HepG2 (cell line): ENCODE results near the gene HSPB2. TPM values are rescaled to one million over a fixed set of nuclear protein-coding genes. Genes with fewer than 3 reads are reported as not detected.

ENCODE experiments used
- ATAC-seq: fragments of 200-7000 bp; cut with Tn5 transposase; 3 replicates; pipeline ENCODE4 v1.9.1; 2020; ENCODE audit warnings: mild to moderate bottlenecking, moderate library complexity
- BruUV-seq: library from RNA; stranded (reverse); fragments of 400-500 nt; replicated peaks from 2 replicates; lab custom pipeline; 2021; lab: Mats Ljungman, UMichigan
- CTCF ChIA-PET: fragments of 300-600 bp; formaldehyde crosslinking; extraction: SDS; loops from one replicate; lab custom pipeline; 2021; ENCODE audit warnings: low total read pairs, inconsistent platforms, low intra/inter-chr PET ratio; lab: Yijun Ruan, JAX
- POLR2A ChIA-PET: fragments of 350-600 bp; sonication (Branson Sonifier 250); formaldehyde crosslinking; loops from one replicate; lab custom pipeline; 2020; ENCODE audit warnings: antibody characterized with exemption, inconsistent platforms; lab: Yijun Ruan, JAX
- DNase-seq: peaks from one replicate; pipeline ENCODE4 v3.0.0-alpha.2; 2015; ENCODE audit warnings: low spot score
- FAIRE-seq: peaks from 3 replicates; lab custom pipeline; 2011; peaks lifted over from hg19 to GRCh38; lab: Jason Lieb, UNC
- H2AFZ ChIP-seq: one replicate; pipeline ENCODE4 v1.6.1; 2011; ENCODE audit warnings: low read length, inconsistent platforms
- H3K27ac ChIP-seq: fragments of 300-600 bp; 3 replicates; pipeline ENCODE4 v1.8.0; 2011; ENCODE audit warnings: mixed run types, mild to moderate bottlenecking, mixed read lengths, low read length, inconsistent platforms; ENCODE audit not compliant: insufficient read depth; ENCODE audit errors: extremely low read length
- H3K27me3 ChIP-seq, 2 experiments: fragments of 200-600 bp in 1 of 2; 2 replicates in 1 of 2; 3 replicates in 1 of 2; pipeline versions ENCODE4 v1.6.0 to v1.8.0; 2011; ENCODE audit warnings: low read length in 2 of 2, mild to moderate bottlenecking in 2 of 2, moderate library complexity in 2 of 2, inconsistent platforms in 1 of 2; ENCODE audit not compliant: insufficient read depth in 2 of 2, control insufficient read depth in 1 of 2
- H3K36me3 ChIP-seq, 2 experiments: fragments of 200-600 bp in 1 of 2; replicated peaks in 1 of 2; 2 replicates in 1 of 2; 3 replicates in 1 of 2; pipeline versions ENCODE4 v1.5.1 to v1.8.0; 2011; ENCODE audit warnings: low read length in 2 of 2, inconsistent platforms in 1 of 2; ENCODE audit not compliant: insufficient read depth in 2 of 2, control insufficient read depth in 1 of 2
- H3K4me1 ChIP-seq: 2 replicates; pipeline ENCODE4 v1.5.1; 2012; ENCODE audit warnings: low read length, inconsistent platforms; ENCODE audit not compliant: insufficient read depth
- H3K4me2 ChIP-seq: 2 replicates; pipeline ENCODE4 v1.6.0; 2011; ENCODE audit warnings: low read depth, low read length, inconsistent platforms
- H3K4me3 ChIP-seq, 3 experiments: fragments of 200-600 bp in 1 of 3; sonication (generic), shearing (Covaris generic) in 1 of 3; replicated peaks in 1 of 3; 2 replicates each; pipeline ENCODE4 v1.5.1; 2011 to 2016; ENCODE audit warnings: low read length in 3 of 3, inconsistent platforms in 2 of 3, low read depth in 2 of 3, mild to moderate bottlenecking in 2 of 3, control low read depth in 1 of 3, mixed read lengths in 1 of 3; ENCODE audit not compliant: insufficient read depth in 1 of 3
- H3K79me2 ChIP-seq: one replicate; pipeline ENCODE4 v1.6.1; 2011; ENCODE audit warnings: low read length, inconsistent platforms; ENCODE audit not compliant: insufficient read depth
- H3K9ac ChIP-seq: 2 replicates; pipeline ENCODE4 v1.6.0; 2011; ENCODE audit warnings: mild to moderate bottlenecking, low read depth, low read length, inconsistent platforms; ENCODE audit not compliant: insufficient read depth
- H3K9me3 ChIP-seq: 2 replicates; pipeline ENCODE4 v1.5.1; 2012; ENCODE audit warnings: mild to moderate bottlenecking, low read length
- H4K20me1 ChIP-seq: 2 replicates; pipeline ENCODE4 v1.6.0; 2011; ENCODE audit warnings: inconsistent platforms, mild to moderate bottlenecking, low read length, moderate library complexity; ENCODE audit not compliant: insufficient read depth
- YEATS4 ChIP-seq: sonication (generic); formaldehyde crosslinking; IDR thresholded peaks from 2 replicates; pipeline ENCODE4 v1.4.0; 2020; ENCODE audit warnings: missing genetic modification reagents, borderline replicate concordance
- ZBTB38 ChIP-seq: sonication (generic); formaldehyde crosslinking; IDR thresholded peaks from 2 replicates; pipeline ENCODE4 v1.5.1; 2020; ENCODE audit warnings: mild to moderate bottlenecking, missing genetic modification reagents
- ZNF431 ChIP-seq: sonication (generic); formaldehyde crosslinking; IDR thresholded peaks from 2 replicates; pipeline ENCODE4 v1.9.0; 2022; ENCODE audit warnings: missing genetic modification reagents, low read depth, mild to moderate bottlenecking, borderline replicate concordance
- ZNF558 ChIP-seq: sonication (generic); formaldehyde crosslinking; IDR thresholded peaks from 2 replicates; pipeline ENCODE4 v1.9.0; 2022; ENCODE audit warnings: mild to moderate bottlenecking, missing genetic modification reagents, borderline replicate concordance
- ZNF672 ChIP-seq: sonication (generic); formaldehyde crosslinking; IDR thresholded peaks from 2 replicates; pipeline ENCODE4 v1.8.1; 2022; ENCODE audit warnings: missing genetic modification reagents
- WGBS: methylation state at CpG from one replicate; pipeline ENCODE4 v1.1.6; 2017; ENCODE audit warnings: low lambda C conversion rate; 5-methylcytosine and 5-hydroxymethylcytosine counted together
- in situ Hi-C: cut with HindIII; loops from 2 replicates; pipeline ENCODE4 v1.10.0; 2017; ENCODE audit warnings: low pct_unique_long_range_greater_than_20kb; ENCODE audit not compliant: extremely low pct_ligation_motif_present
- intact Hi-C: fragments of 100-400 bp; cut with micrococcal nuclease; formaldehyde crosslinking; loops from one replicate; pipeline ENCODE4 v1.10.0; 2022; ENCODE audit not compliant: unreplicated experiment
- polyA plus RNA-seq, 8 experiments: library from polyadenylated mRNA; depleted of rRNA in 3 of 8; stranded (reverse) in 7 of 8; unstranded in 1 of 8; fragments of >200 nt; fragmentation: Illumina TruSeq in 4 of 8; extraction: Trizol in 4 of 8; gene quantifications; 2 replicates each; pipeline versions ENCODE4 v1.2.1 to v1.2.3, GENCODE V29; 2011 to 2016; ENCODE audit warnings: low read depth in 4 of 8, missing spikeins in 1 of 8, mixed read lengths in 1 of 8; ENCODE audit not compliant: insufficient read depth in 1 of 8
- total RNA-seq, 5 experiments: library from RNA; depleted of rRNA; stranded (reverse); fragments of >200 nt; fragmentation: Illumina TruSeq; extraction: Trizol; gene quantifications; 2 replicates each; pipeline ENCODE4 v1.2.3, GENCODE V29; 2016; ENCODE audit warnings: low read depth in 1 of 5
- TF ChIP-seq, protein P1 (sequence below): sonication (generic); formaldehyde crosslinking; IDR thresholded peaks from 2 replicates; pipeline ENCODE4 v1.4.0; 2020; ENCODE audit warnings: low read depth, mild to moderate bottlenecking, missing genetic modification reagents
- TF ChIP-seq, protein P2 (sequence below): sonication (generic); formaldehyde crosslinking; IDR thresholded peaks from 2 replicates; pipeline ENCODE4 v1.8.1; 2023; ENCODE audit warnings: mild to moderate bottlenecking, missing genetic modification reagents

Gene HSPB2
- total and polyA plus RNA-seq, 2 of the 13 experiments (the other 11 are each of a cell fraction or from before 2014, with no cell fraction given): 0.04 TPM; not detected in 1

DNA sequence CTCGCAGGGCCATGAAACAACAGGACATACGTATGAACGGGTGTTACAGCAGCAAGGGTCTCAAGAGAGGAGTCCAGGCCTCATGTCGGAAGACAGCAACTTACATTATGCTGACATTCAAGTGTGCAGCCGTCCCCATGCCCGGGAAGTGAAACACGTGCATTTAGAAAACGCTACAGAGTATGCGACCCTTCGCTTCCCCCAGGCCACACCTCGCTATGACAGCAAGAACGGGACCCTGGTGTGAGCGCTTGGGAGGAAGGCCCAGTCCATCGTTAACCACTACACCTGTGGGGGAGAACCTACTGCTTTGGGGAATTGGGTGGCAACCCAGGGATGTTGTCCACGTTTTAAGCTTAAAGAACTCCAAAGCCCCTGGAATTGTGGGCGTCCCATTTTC is 13.4 kb downstream of the HSPB2 start:
- no peak for ATAC-seq
- CTCF ChIA-PET: no interaction called here

More for the DNA sequence above, 13.4 kb downstream of the HSPB2 start:
- Histone ChIP-seq H3K27ac (peak overlapping the region; percentile 92), H3K9ac (peak overlapping the region; percentile 64; the same call in 1 of the 2 replicates), H3K4me1 (peaks cover 77% of the 10 kb centered on the region), H3K79me2 (no peaks in the 10 kb centered on the region), H3K4me2 (peak overlapping the region; percentile 69), H3K27me3 (no peaks in the 10 kb centered on the region), H3K4me3 (peak overlapping the region in 1 of 3 experiments; percentile 58; a peak in 1 of 6 replicates), H3K36me3 (no peaks in the 10 kb centered on the region), H3K9me3 (no peaks in the 10 kb centered on the region), H2AFZ (no peak overlapping the region), H4K20me1 (no peaks in the 10 kb centered on the region)
- WGBS: 98% methylated on average over 15 of the region's 16 CpGs
- in situ Hi-C loops: loop anchor here (5.0 kb wide), 1 partner anchor 49 kb away; the partner anchor contains the start of genes CFAP68 and FDXACB1
- BruUV-seq: no TSS peak
- TF ChIP-seq ZNF558 (CRISPR knock-in tag): 0 out of 2 replicates have a peak, but pooled peaks have one; percentile 17
- no peak for TF ChIP-seq ZNF672 (CRISPR knock-in tag)
- TF ChIP-seq, protein P1, sequence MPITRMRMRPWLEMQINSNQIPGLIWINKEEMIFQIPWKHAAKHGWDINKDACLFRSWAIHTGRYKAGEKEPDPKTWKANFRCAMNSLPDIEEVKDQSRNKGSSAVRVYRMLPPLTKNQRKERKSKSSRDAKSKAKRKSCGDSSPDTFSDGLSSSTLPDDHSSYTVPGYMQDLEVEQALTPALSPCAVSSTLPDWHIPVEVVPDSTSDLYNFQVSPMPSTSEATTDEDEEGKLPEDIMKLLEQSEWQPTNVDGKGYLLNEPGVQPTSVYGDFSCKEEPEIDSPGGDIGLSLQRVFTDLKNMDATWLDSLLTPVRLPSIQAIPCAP (CRISPR knock-in tag): no peak
- peak; percentile 54; the same call in 1 of the 2 replicates for TF ChIP-seq ZBTB38 (CRISPR knock-in tag)
- TF ChIP-seq, protein P2, sequence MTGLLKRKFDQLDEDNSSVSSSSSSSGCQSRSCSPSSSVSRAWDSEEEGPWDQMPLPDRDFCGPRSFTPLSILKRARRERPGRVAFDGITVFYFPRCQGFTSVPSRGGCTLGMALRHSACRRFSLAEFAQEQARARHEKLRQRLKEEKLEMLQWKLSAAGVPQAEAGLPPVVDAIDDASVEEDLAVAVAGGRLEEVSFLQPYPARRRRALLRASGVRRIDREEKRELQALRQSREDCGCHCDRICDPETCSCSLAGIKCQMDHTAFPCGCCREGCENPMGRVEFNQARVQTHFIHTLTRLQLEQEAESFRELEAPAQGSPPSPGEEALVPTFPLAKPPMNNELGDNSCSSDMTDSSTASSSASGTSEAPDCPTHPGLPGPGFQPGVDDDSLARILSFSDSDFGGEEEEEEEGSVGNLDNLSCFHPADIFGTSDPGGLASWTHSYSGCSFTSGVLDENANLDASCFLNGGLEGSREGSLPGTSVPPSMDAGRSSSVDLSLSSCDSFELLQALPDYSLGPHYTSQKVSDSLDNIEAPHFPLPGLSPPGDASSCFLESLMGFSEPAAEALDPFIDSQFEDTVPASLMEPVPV (CRISPR knock-in tag): no peak
- no peak for TF ChIP-seq ZNF431 (CRISPR knock-in tag)
- no peak for TF ChIP-seq YEATS4 (CRISPR knock-in tag)
- no peak for DNase-seq
- POLR2A ChIA-PET: interaction anchor here (1.0 to 2.7 kb wide), 8 partner anchors 8 to 99 kb away, joined by 3 to 66 read pairs (median 14); partner anchors contain the start of genes ALG9, C11orf52, CRYAB and DIXDC1
- intact Hi-C loops: loop anchor here (2.0 kb wide), 1 partner anchor 47 kb away; the partner anchor contains the start of genes CFAP68 and FDXACB1
- no peak for FAIRE-seq
